Thyroid gland (tissue), 4 donors: ENCODE measurements around the gene TBXAS1.

ENCODE experiments used
- CTCF ChIP-seq, 6 experiments: fragments of 200-600 bp in 3 of 6; fragments of 450-650 bp in 3 of 6; sonication (generic) in 3 of 6; IDR thresholded peaks; one replicate each; pipeline ENCODE4 v1.5.1; 2016 to 2019; ENCODE audit warnings: antibody characterized with exemption in 6 of 6, mild to moderate bottlenecking in 2 of 6, inconsistent platforms in 1 of 6, moderate library complexity in 1 of 6
- POLR2A ChIP-seq, 2 donors: fragments of 450-650 bp; IDR thresholded peaks; one replicate each; pipeline ENCODE4 v1.6.1; 2017; ENCODE audit warnings: antibody characterized with exemption in 2 of 2, mild to moderate bottlenecking in 2 of 2, moderate library complexity in 1 of 2

- TF ChIP-seq CTCF (IDR thresholded peaks at IDR 0.05) (no peak), POLR2A (IDR thresholded peaks at IDR 0.05) (no peak)
Observed at GRCh38 chr7:139946533-139946932, 117.5 kb downstream of the TBXAS1 start.
